ENCODE measurements around the gene HRH1. TPM values are rescaled to one million over a fixed set of nuclear protein-coding genes. Genes with fewer than 3 reads are reported as not detected.
A peak's percentile ranks its signal among the peaks of the same experiment; 100 is the strongest.

The HRH1 gene
- total RNA-seq, 1 donor from 2014 or later = not detected

GRCh38 chr3:11236588-11237461 lies 82.5 kb downstream of the HRH1 start:
- intact Hi-C loops (cut with micrococcal nuclease) = loop anchor here (1.0 kb wide), 3 partner anchors 52 to 415 kb away; no protein-coding TSS in a partner anchor
- TF ChIP-seq CTCF (IDR thresholded peaks at IDR 0.05) = peak; percentile 78
- ChIA-PET POLR2A (interaction anchor here (0.9 to 2.0 kb wide), 2 partner anchors 35 to 98 kb away, joined by 4 read pairs; partner anchors contain the start of gene ATG7), CTCF (interaction anchor here (0.8 to 6.8 kb wide), 15 partner anchors 9 to 414 kb away, joined by 3 to 125 read pairs (median 4); partner anchors contain the start of gene ATG7)
- Mint-ChIP-seq H3K27me3 (peaks cover 21% of the 10 kb centered on the region), H3K9me3 (peaks cover 7% of the 10 kb centered on the region), H3K4me3 (no peak overlapping the region), H3K27ac (no peak overlapping the region), H3K4me1 (no peaks in the 10 kb centered on the region), H3K36me3 (ENCODE audit: low read depth) (no peaks in the 10 kb centered on the region)
- DNase-seq (peak; percentile 62), ATAC-seq (ENCODE audit: low read depth) (peak; percentile 76)

- Mint-ChIP-seq H3K9me3 (peaks cover 7% of the 10 kb centered on the region), H3K27ac (no peak overlapping the region), H3K4me1 (no peaks in the 10 kb centered on the region), H3K36me3 (ENCODE audit: low read depth) (no peaks in the 10 kb centered on the region), H3K27me3 (peaks cover 16% of the 10 kb centered on the region), H3K4me3 (no peak overlapping the region)
- ATAC-seq (ENCODE audit: low read depth) = no peak
- no peak for DNase-seq
- POLR2A ChIA-PET = interaction anchor here (0.6 kb wide), 1 partner anchor 88 kb away, joined by 3 read pairs; no protein-coding TSS in a partner anchor
- intact Hi-C loops (cut with micrococcal nuclease) = no loop called here
- CTCF ChIA-PET = interaction anchor here (1.0 to 6.8 kb wide), 4 partner anchors 10 to 413 kb away, joined by 3 to 125 read pairs (median 4); no protein-coding TSS in a partner anchor
- no peak for TF ChIP-seq CTCF (IDR thresholded peaks at IDR 0.05)
Measured at GRCh38 chr3:11238060-11238459, 83.8 kb downstream of the HRH1 start.

- no peak for ATAC-seq (ENCODE audit: low read depth)
- no peak overlapping the region for H3K4me3 Mint-ChIP-seq
- H3K27me3 Mint-ChIP-seq = peaks cover 16% of the 10 kb centered on the region
- CTCF ChIA-PET = interaction anchor here (1.3 to 6.8 kb wide), 2 partner anchors 13 to 95 kb away, joined by 3 to 125 read pairs; no protein-coding TSS in a partner anchor
- no peak for DNase-seq
- POLR2A ChIA-PET = no interaction called here
- TF ChIP-seq CTCF (IDR thresholded peaks at IDR 0.05) = no peak
- H3K27ac Mint-ChIP-seq = no peak overlapping the region
- peaks cover 7% of the 10 kb centered on the region for H3K9me3 Mint-ChIP-seq
- intact Hi-C loops (cut with micrococcal nuclease) = no loop called here
- H3K4me1 Mint-ChIP-seq = no peaks in the 10 kb centered on the region
- no peaks in the 10 kb centered on the region for H3K36me3 Mint-ChIP-seq (ENCODE audit: low read depth)
Measured at GRCh38 chr3:11238880-11239279, 84.6 kb downstream of the HRH1 start.

GRCh38 chr3:11239796-11240195 lies 85.5 kb downstream of the HRH1 start:
- Mint-ChIP-seq H3K27ac (no peak overlapping the region), H3K4me1 (no peaks in the 10 kb centered on the region), H3K27me3 (peaks cover 13% of the 10 kb centered on the region), H3K4me3 (no peak overlapping the region), H3K36me3 (ENCODE audit: low read depth) (no peaks in the 10 kb centered on the region), H3K9me3 (peaks cover 7% of the 10 kb centered on the region)
- intact Hi-C loops (cut with micrococcal nuclease) = no loop called here
- no peak for DNase-seq
- ChIA-PET POLR2A (no interaction called here), CTCF (interaction anchor here (6.8 kb wide), 1 partner anchor 94 kb away, joined by 125 read pairs; no protein-coding TSS in a partner anchor)
- TF ChIP-seq CTCF (IDR thresholded peaks at IDR 0.05) = no peak
- no peak for ATAC-seq (ENCODE audit: low read depth)

GRCh38 chr3:11240496-11240895 lies 86.2 kb downstream of the HRH1 start:
- Mint-ChIP-seq H3K9me3 (peaks cover 7% of the 10 kb centered on the region), H3K36me3 (ENCODE audit: low read depth) (no peaks in the 10 kb centered on the region), H3K4me3 (no peak overlapping the region), H3K4me1 (no peaks in the 10 kb centered on the region), H3K27ac (no peak overlapping the region), H3K27me3 (peaks cover 13% of the 10 kb centered on the region)
- no peak for TF ChIP-seq CTCF (IDR thresholded peaks at IDR 0.05)
- intact Hi-C loops (cut with micrococcal nuclease) = no loop called here
- no peak for ATAC-seq (ENCODE audit: low read depth)
- POLR2A ChIA-PET = no interaction called here
- no peak for DNase-seq
- CTCF ChIA-PET = interaction anchor here (6.8 kb wide), 1 partner anchor 93 kb away, joined by 125 read pairs; no protein-coding TSS in a partner anchor
